COLO668 (cell line): ENCODE data around the gene PCF11.
"Not testable (repeated sequence)": the region's sequence is repeated elsewhere in the genome, so short reads cannot be mapped to it uniquely, and the experiment has no call there.

Experiments
- DNase-seq: peaks from one replicate; lab custom pipeline; 2025; ENCODE audit not compliant: unreplicated experiment; lab: John Stamatoyannopoulos, UW

The PCF11 gene

DNA sequence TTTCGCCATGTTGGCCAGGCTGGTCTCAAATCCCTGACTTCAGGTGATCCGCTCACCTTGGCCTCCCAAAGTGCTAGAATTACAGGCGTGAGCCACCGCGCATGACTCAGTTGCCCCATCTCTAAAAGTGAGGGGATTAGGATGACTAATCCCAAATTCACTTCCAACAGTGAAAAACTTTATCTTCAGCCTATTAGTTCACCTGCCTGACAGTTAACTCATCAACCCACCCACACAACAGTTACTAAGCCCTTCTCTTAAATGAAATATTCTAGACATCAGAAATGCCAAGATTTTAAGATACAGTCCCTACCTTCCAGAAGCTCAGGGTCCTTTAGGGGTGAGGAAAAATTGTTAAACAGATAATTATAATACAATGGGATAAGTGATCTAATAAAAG lies 34.6 kb downstream of the PCF11 start:
- no peak for DNase-seq

DNA sequence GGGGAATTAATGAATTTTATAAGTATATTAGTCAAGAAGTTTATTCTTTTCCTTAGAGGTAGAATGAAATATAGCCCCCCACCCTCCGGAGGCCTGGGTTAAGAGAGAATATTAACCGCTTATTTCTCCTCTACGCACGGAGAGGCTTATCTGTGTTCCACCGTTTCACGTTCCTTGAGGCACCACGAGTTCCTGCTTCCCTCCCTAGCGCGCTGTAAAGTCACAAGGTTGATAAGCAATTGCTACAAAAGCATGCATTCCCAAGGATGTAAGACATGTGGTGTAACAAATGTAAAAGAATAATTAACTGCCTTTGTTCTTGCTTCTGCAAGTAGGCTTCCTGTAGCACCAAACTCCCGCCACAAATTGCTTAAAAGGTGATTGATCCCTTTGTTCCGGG lies 35.1 kb downstream of the PCF11 start:
- DNase-seq: no peak

DNA sequence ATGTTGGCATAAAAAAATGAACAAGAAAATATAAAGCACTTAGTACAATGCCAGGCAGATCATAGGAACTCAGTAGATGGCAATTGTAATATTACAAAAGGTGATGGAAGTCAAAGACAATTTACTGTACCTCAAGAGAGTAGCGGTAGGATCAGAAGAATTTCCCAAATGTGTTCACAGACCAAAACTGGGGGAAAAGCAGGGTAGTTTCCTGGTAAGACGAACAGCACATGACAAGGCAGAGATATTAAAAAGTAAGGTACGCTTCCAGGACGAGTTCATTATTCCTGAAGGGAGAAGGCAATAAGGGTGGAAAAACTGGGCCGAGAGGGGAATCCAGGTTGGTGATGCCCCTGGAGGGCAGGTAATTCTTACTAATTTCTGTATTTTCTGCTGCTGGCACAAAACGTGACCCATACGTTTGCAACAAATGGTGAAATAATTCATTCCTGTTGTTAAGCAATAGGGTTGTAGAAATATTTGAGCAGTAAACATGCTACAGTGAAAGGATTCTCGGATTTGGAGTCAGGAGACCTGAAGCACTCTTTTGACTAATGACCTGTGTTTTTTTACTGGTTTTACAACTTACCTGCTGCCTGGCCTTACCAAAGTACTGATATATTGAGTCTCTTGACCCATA lies 35.8 kb downstream of the PCF11 start:
- DNase-seq: no peak

DNA sequence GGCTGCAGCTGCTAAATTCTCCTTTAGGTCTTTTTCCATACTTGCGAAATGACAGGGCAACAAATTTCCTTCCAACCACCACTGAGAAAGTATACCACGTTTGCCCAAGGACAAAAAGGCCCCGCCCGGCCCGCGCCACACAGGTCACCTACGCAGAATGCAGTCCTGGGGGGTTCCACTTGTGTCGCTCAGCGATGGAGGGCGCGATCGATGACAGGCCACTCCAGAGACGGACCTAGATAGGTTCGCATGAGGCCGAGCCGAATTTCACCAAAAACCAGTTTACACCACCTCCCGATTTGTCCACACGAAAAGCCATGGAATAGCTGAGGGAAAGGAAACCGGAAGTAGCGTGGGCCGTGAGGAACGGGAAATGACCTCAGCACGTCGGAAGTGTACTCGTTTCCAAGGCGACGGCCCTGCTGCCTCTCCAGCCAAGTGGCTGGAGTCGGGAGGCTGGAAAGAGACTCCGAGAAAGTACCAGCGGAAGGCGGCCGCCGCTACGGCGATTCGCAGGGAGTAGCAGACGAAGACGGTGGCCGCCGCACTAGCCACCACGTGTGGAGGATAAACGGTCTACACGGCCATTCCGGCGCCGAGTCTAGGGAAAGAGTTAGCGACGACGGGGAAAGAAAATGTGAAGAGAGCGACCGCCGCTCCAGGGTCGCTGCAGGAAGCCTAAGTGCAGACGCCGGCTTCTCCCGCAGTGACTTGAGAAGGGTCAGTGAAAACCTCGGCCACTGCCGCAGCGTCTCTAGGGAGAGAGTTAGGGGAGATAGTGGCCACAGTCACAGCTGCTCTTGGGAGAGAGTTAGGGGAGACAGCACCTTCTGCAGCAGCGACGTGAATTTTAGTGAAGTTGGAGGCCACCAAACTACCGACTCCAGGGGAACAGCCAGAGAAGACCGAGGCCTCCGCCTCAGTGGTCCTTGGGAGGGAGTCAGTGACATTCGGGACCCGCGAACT lies 36.7 kb downstream of the PCF11 start, which contains the start of gene ANKRD42:
Gene ANKRD42, plus strand, starts transcription at position 398 of the 966 bp plus-strand sequence. CDS start 959 bp downstream, outside the sequence.
- peak; percentile 91 for DNase-seq

DNA sequence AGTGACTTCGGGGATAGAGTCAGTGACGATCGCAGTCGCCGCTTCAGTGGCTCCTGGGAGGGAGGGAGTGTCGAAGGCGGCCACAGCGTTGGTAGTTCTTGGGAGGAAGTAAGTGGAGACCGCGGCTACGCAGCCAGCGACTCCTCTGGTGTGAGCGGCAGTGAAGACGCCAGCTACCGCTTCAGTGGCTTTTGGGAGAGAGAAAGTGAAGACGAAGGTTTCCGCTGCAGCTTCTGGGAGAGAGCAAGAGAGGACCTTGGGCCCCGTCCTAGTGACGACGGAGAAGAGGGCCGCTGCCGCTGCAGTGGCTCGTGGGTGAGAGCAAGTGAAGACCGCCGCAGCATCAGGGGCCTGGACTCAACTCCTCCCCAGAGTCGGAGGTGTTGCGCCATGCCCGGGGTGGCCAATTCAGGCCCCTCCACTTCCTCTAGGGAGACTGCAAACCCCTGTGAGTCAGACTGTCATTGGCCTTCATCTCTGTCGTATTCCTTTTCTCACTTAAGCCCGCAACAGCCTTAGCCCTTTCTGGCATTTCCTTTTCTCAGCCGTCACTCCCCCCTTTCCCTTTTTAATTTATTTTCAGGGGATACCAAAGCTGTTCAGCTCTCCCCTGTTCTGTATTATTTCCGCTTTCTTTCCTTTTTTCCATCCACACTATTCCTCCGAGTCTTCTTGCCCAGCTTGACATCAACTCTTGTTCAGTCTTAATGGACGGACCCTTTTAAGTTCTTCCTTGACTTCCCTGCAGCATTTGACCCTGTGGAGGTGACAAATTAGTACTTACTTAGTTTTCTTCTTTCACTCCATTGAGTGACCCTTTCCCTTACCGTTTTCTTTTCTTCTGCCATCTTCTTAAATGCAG lies 37.6 kb downstream of the PCF11 start:
- peak; percentile 25 for DNase-seq

DNA sequence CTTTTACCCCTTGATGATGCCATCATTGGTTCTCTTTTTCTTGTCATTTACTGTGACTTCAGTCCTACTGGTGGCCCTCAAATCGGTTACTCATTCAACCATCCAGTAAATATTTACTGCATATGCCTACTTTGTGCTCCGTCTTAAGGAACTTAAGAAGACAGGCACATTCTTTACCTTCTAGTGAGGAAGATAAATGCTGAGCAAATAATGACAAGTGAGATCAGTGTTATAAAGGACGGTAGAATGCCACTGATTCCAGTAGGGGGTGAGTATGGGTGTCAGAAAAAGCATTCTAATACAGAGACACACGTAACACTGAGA lies 38.2 kb downstream of the PCF11 start:
- no peak for DNase-seq

DNA sequence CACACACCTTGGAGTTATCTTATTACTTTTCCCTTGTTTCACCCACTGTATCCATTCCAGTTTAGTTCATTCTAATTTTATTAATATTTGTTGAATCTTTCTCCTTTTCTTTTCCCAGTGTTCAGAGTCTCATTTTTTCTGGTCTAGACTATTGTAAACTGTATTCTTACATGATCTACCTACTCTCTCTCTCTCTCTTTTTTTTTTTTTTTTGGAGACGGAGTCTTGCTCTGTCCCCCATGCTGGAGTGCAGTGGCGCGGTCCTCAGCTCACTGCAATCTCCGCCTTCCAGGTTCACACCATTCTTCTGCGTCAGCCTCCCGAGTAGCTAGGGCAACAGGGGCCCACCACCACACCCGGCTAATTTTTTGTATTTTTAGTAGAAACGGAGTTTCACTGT lies 38.7 kb downstream of the PCF11 start:
- no peak for DNase-seq

DNA sequence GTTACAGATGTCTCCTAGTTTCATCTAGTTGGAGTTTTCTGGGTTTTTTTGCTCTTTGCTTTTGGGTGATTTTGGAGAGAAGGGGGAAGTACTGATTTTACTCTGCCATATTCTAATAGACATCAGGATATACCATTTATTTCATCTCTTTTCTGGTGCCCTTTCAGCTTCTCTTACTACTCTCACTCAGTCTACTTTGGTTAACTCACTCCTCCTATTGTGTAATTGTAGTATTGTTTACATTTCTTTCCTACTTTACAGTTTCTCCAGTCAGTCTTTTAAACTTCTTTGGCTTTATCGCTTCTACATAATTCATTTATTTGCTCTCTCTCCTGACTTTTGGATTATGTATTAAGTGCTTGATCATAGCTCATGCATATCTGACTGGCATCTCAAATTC lies 43.1 kb downstream of the PCF11 start:
- DNase-seq: no peak

DNA sequence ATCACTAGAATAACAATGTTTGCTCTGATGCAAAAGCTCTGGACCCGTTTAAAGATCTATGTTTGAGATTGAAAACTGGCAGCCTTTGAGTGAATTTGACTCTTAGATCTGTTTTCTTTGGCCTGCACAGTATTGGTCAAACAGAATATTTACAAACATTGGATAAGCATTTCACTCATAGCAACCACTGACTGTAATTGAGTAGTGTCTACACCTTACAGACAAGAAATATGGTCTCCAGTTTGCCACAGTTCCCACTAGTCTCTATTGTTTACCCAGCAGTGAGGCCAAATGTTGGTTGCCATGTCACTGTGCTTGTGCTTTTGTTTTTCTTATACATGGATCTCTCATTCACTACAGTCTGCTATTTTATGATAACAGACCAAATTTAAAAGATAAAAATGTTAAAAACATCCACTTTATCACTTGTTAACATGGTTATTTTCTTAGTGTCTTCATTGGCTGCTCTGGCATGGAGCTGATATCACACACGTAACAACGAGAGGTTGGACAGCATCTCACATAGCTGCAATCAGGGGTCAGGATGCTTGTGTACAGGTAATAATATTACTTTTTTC lies 48.8 kb downstream of the PCF11 start:
- no peak for DNase-seq

DNA sequence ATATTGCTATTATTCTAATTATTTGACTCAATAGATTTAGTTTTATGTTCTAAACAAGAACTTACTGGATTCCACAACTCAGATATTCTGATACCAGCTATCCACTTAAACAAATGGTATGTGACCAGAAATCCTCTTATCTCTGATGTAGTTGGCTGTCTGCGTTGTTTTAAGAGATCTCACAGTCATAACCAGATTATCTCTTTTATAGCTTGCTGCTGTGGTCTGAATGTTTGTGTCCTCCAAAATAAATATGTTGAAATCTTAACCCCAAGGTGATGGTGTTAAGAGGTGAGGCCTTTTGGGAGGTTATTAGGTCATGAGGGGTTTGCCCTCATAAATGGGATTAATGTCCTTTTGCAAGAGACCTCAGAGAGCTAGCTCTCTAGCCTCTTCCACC lies 49.3 kb downstream of the PCF11 start:
- no peak for DNase-seq

DNA sequence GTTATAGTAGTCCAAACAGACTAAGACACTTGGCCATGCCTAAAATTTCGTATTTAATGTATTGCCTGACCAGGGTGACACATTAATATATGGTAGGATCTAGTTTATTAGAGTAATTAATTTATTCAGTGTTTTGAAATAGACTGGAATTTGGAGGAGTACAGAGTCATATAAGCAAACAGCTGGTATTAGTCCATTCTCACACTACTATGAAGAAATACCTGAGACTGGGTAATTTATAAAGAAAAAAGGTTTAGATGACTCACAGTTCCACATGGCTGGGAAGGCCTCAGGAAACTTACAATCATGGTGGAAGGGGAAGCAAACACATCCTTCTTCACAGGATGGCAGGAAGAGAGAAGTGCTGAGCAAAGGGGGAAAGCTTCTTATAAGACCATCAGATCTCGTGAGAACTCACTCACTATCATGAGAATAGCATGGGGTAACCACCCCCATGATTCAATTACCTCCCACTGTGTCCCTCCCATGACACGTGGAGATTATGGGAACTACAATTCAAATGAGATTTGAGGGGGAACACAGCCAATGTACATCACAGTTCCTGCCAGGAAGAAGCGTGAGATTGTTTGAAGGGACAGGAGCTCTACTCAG lies 49.9 kb downstream of the PCF11 start:
- not testable (repeated sequence) for DNase-seq

DNA sequence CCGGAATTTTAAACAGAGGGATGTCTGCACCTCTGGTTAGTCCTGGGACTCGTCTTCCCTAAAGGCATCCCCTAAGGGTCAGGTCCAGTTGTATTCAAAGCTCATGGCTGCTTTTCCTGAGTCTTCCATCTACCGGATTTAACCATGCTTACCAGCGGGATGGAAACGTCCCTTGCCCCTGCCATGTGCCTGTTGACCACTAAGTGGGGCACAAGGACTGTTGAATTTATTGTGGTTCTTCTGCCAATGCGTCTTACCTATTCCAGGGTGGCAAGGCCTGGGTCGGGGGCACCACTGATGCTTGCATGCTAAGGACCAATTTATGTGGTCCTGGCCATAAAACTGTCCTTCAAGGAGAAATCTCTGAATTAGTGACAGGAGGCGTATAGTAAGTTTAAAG lies 62.2 kb downstream of the PCF11 start:
- no peak for DNase-seq

DNA sequence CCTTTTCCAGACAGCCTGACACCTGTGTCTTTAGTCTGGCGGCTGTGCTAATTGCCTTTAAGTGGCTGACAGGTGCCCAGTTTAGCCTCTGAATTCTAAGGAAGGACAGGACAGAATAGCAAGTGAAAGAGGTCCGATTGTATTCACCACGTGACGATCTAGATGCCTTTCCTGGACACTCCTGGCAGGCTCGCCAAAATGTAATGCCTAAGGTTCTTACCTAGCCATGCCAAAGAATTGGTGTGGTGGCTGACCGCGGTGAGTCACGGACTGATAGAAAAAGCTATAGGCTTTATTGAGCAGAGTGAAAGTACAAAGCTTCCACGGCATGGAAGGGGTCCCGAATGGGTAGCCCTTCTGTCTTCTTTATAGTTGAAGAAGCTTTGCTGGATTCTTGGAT lies 63.3 kb downstream of the PCF11 start:
- peak; percentile 3 for DNase-seq

DNA sequence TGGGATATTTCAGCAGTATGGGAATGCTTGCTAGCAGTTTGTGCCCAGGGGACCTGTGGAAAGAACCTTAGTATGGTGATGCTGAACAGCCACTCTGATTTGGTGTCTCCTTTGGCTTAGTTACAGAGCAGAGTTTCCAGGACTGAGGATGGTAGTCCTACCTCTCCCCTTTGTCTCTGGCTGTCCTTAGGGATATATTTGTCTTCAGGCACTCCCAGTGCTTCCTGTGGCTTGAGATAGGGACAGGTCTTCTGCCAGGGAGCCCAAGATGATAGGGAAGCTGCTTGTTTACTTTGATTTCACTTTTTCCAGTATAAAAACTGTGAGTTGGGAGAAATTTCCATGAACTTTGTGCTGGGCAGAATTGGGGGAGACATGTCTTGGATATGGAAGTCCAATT lies 64.8 kb downstream of the PCF11 start:
- no peak for DNase-seq

DNA sequence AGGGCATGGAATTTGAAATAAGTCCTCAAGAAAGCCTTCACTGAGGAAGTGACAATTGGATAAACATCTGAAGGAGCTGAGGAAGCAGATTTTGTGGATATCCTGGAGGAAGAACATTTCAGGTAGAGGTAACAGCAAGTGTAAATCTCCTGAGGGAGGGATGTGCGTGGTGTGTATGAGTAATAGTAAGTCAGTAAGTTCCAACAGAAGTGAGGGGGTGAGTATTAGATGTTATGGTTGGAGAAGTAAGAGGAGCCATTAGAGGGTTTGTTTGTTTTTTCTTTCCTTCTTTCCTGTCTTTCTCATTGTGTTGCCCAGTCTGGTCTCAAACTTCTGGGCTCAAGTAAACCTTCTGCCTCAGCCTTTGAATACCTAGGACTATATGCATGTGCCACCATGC lies 65.6 kb downstream of the PCF11 start:
- DNase-seq: no peak

DNA sequence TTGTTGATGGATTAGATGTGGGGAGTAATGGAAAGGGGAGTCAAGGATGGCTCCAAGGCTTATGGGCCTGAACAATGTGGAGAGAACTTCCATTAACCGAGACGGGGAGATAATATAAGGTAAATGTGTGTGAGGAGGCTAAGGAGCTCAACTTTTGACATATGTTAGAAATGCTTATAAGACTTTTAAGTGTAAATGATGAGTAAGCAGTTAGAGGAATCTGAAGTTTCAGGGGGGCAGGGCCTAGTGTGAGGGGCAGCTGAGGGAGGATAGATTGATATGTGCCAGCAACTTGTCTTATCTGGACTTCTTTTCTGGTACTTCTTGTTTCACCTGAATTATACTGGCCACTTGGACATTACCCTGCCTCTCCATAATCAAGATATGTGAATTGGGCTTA lies 66.5 kb downstream of the PCF11 start:
- no peak for DNase-seq

DNA sequence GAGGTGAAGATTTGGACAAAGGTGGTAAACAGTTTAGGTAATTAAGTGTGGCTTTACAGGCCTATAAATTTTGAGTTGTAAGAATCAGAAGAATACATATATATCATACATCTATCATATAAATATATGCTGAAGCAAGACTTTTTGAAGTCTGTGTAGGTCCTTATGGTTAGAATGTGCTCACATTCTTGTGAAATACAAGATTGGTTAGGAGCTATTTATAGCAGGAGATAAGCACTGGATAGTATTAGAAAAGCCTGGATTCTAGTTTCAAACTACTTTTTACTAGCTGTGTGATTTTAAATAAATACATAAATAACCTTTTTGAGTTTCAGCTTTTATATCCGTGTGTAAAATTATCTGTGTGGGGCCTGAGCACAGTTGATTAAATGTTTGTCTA lies 78.9 kb downstream of the PCF11 start:
- no peak for DNase-seq
